ENCODE results near the gene FOXP1. TPM values are rescaled to one million over a fixed set of nuclear protein-coding genes. Genes with fewer than 3 reads are reported as not detected.

Gene FOXP1
- total RNA-seq, 1 donor: 195 TPM

GRCh38 chr3:71172189-71172588 lies 411.3 kb downstream of the FOXP1 start:
- peak overlapping the region; percentile 97 for H3K27ac ChIP-seq (ENCODE audit: low read depth, low read length)

GRCh38 chr3:71171247-71171646 lies 412.3 kb downstream of the FOXP1 start:
- DNase-seq (ENCODE audit: insufficient read length, low spot score, missing footprints): no peak
- Histone ChIP-seq H3K36me3 (ENCODE audit: insufficient read depth, low read length) (peaks cover 5% of the 10 kb centered on the region), H3K9me3 (ENCODE audit: low read depth, low read length) (no peaks in the 10 kb centered on the region), H3K79me2 (ENCODE audit: insufficient read depth, low read length) (peaks cover 16% of the 10 kb centered on the region), H2AFZ (ENCODE audit: low read length) (no peak overlapping the region), H3K4me2 (ENCODE audit: insufficient read depth, low read length) (no peak overlapping the region), H3K4me3 (ENCODE audit: insufficient read depth, low read length) (no peak overlapping the region), H3K4me1 (ENCODE audit: insufficient read depth, low read length) (peaks cover 56% of the 10 kb centered on the region), H3K27ac (ENCODE audit: low read depth, low read length) (peak overlapping the region; percentile 97), H4K20me1 (ENCODE audit: insufficient read depth, low read length) (no peaks in the 10 kb centered on the region), H3K27me3 (ENCODE audit: insufficient read depth, low read length) (no peaks in the 10 kb centered on the region)
- TF ChIP-seq CTCF (IDR thresholded peaks at IDR 0.05; ENCODE audit: extremely low read depth, low read depth, low read length): no peak

More at GRCh38 chr3:71172189-71172588, 411.3 kb downstream of the FOXP1 start:
- Histone ChIP-seq H3K27me3 (ENCODE audit: insufficient read depth, low read length) (no peaks in the 10 kb centered on the region), H3K36me3 (ENCODE audit: insufficient read depth, low read length) (no peaks in the 10 kb centered on the region), H2AFZ (ENCODE audit: low read length) (no peak overlapping the region), H4K20me1 (ENCODE audit: insufficient read depth, low read length) (no peaks in the 10 kb centered on the region), H3K9me3 (ENCODE audit: low read depth, low read length) (no peaks in the 10 kb centered on the region), H3K4me1 (ENCODE audit: insufficient read depth, low read length) (peaks cover 56% of the 10 kb centered on the region), H3K79me2 (ENCODE audit: insufficient read depth, low read length) (peaks cover 13% of the 10 kb centered on the region), H3K4me2 (ENCODE audit: insufficient read depth, low read length) (peak overlapping the region; percentile 66), H3K4me3 (ENCODE audit: insufficient read depth, low read length) (peak overlapping the region; percentile 39)
- TF ChIP-seq CTCF (IDR thresholded peaks at IDR 0.05; ENCODE audit: extremely low read depth, low read depth, low read length): no peak
- no peak for DNase-seq (ENCODE audit: insufficient read length, low spot score, missing footprints)

GRCh38 chr3:71168880-71169411 lies 414.6 kb downstream of the FOXP1 start:
- TF ChIP-seq CTCF (IDR thresholded peaks at IDR 0.05; ENCODE audit: extremely low read depth, low read depth, low read length): no peak
- peak overlapping the region; percentile 32 for H2AFZ ChIP-seq (ENCODE audit: low read length)
- H3K36me3 ChIP-seq (ENCODE audit: insufficient read depth, low read length): peaks cover 5% of the 10 kb centered on the region
- H3K27ac ChIP-seq (ENCODE audit: low read depth, low read length): peak overlapping the region; percentile 97
- peak overlapping the region; percentile 64 for H3K4me2 ChIP-seq (ENCODE audit: insufficient read depth, low read length)
- H3K4me1 ChIP-seq (ENCODE audit: insufficient read depth, low read length): peaks cover 48% of the 10 kb centered on the region
- H3K27me3 ChIP-seq (ENCODE audit: insufficient read depth, low read length): no peaks in the 10 kb centered on the region
- H4K20me1 ChIP-seq (ENCODE audit: insufficient read depth, low read length): no peaks in the 10 kb centered on the region
- peaks cover 14% of the 10 kb centered on the region for H3K79me2 ChIP-seq (ENCODE audit: insufficient read depth, low read length)
- no peaks in the 10 kb centered on the region for H3K9me3 ChIP-seq (ENCODE audit: low read depth, low read length)
- DNase-seq (ENCODE audit: insufficient read length, low spot score, missing footprints): no peak
- peak overlapping the region; percentile 19 for H3K4me3 ChIP-seq (ENCODE audit: insufficient read depth, low read length)

GRCh38 chr3:71168121-71168721 lies 415.3 kb downstream of the FOXP1 start:
- H3K27me3 ChIP-seq (ENCODE audit: insufficient read depth, low read length): no peaks in the 10 kb centered on the region
- TF ChIP-seq CTCF (IDR thresholded peaks at IDR 0.05; ENCODE audit: extremely low read depth, low read depth, low read length): no peak
- H3K4me1 ChIP-seq (ENCODE audit: insufficient read depth, low read length): peaks cover 49% of the 10 kb centered on the region
- no peaks in the 10 kb centered on the region for H4K20me1 ChIP-seq (ENCODE audit: insufficient read depth, low read length)
- H2AFZ ChIP-seq (ENCODE audit: low read length): no peak overlapping the region
- peak overlapping the region; percentile 64 for H3K4me2 ChIP-seq (ENCODE audit: insufficient read depth, low read length)
- peaks cover 5% of the 10 kb centered on the region for H3K36me3 ChIP-seq (ENCODE audit: insufficient read depth, low read length)
- no peak for DNase-seq (ENCODE audit: insufficient read length, low spot score, missing footprints)
- peaks cover 14% of the 10 kb centered on the region for H3K79me2 ChIP-seq (ENCODE audit: insufficient read depth, low read length)
- H3K4me3 ChIP-seq (ENCODE audit: insufficient read depth, low read length): no peak overlapping the region
- H3K27ac ChIP-seq (ENCODE audit: low read depth, low read length): peak overlapping the region; percentile 97
- H3K9me3 ChIP-seq (ENCODE audit: low read depth, low read length): no peaks in the 10 kb centered on the region
